ENCODE data around the gene DNAJC3. TPM values are rescaled to one million over a fixed set of nuclear protein-coding genes. Genes with fewer than 3 reads are reported as not detected.

Gene DNAJC3
- total and polyA plus RNA-seq, 2 experiments from 2014 or later = 19.5 to 27.5 TPM

DNA sequence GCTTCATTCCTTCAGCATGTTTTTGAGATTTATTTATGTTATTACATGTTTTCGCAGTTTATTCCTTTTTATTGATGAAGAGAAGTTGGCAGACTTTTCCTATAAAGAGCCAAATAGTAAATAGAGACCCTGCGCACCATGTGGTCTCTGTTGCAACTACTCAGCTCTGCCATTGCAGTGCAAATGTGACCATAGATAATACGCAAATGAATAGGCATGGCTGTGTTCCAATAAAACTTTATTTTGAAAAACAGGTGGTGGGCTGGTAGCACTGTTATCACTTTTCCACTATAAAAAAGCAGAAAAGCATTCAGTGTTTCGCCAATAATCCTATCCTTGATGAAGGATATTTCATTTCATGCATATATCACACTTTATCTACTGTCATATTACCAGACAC is 95.0 kb downstream of the DNAJC3 start:
- no peak for ATAC-seq
- Histone ChIP-seq H3K36me3 (ENCODE audit: insufficient read depth) (no peaks in the 10 kb centered on the region), H3F3A (replicated peaks; ENCODE audit: low read depth) (no peaks in the 10 kb centered on the region), H3K4me2 (no peak overlapping the region), H3K79me2 (replicated peaks; ENCODE audit: insufficient read depth) (no peaks in the 10 kb centered on the region), H3K9me2 (ENCODE audit: insufficient read depth) (no peaks in the 10 kb centered on the region), H3K4me3 (no peak overlapping the region), H4K20me1 (replicated peaks; ENCODE audit: insufficient read depth) (0 out of 2 replicates have a peak, but pooled peaks cover 4% of the 10 kb centered on the region), H3K4me1 (ENCODE audit: insufficient read depth) (no peaks in the 10 kb centered on the region), H3K27ac (ENCODE audit: low read depth) (no peak overlapping the region), H2AFZ (no peak overlapping the region), H3K27me3 (ENCODE audit: insufficient read depth) (no peaks in the 10 kb centered on the region)
- no peak overlapping the region for H3K4me3 Mint-ChIP-seq
- H3K27me3 Mint-ChIP-seq (ENCODE audit: insufficient read depth, low read depth, poor library complexity) = no peaks in the 10 kb centered on the region
- H3K27ac Mint-ChIP-seq = no peak overlapping the region
- no peaks in the 10 kb centered on the region for H3K4me1 Mint-ChIP-seq
- no peaks in the 10 kb centered on the region for H3K9me3 Mint-ChIP-seq
- TF ChIP-seq ETS1 (IDR thresholded peaks at IDR 0.05) = no peak
- TF ChIP-seq STAT1 (IDR thresholded peaks at IDR 0.05; ENCODE audit: unreplicated experiment) = no peak
- no peak for TF ChIP-seq ZNF462 (CRISPR knock-in tag; IDR thresholded peaks at IDR 0.05)
- TF ChIP-seq JUNB (IDR thresholded peaks at IDR 0.05; ENCODE audit: unreplicated experiment) = no peak
- TF ChIP-seq EZH2phosphoT487 (IDR thresholded peaks at IDR 0.05; ENCODE audit: unreplicated experiment) = no peak
- no peak for TF ChIP-seq NANOG (IDR thresholded peaks at IDR 0.05; ENCODE audit: borderline replicate concordance)
- no peak for TF ChIP-seq ZNF331 (CRISPR knock-in tag; IDR thresholded peaks at IDR 0.05; ENCODE audit: low read depth)
- TF ChIP-seq CREB1 (CRISPR knock-in tag; IDR thresholded peaks at IDR 0.05; ENCODE audit: low read depth) = no peak
- no peak for TF ChIP-seq REST (IDR thresholded peaks at IDR 0.05; ENCODE audit: unreplicated experiment)
- no peak for TF ChIP-seq POLR2AphosphoS5 (IDR thresholded peaks at IDR 0.05; ENCODE audit: low read depth)
- no peak for TF ChIP-seq CTCF (conservative IDR thresholded peaks at IDR 0.05; ENCODE audit: low read depth in 2 of 2)
- no peak for TF ChIP-seq EZH2 (IDR thresholded peaks at IDR 0.05; ENCODE audit: low read depth, unreplicated experiment)
- no peak for TF ChIP-seq ZNF114 (CRISPR knock-in tag; IDR thresholded peaks at IDR 0.05)
- no peaks in the 10 kb centered on the region for H3K36me3 Mint-ChIP-seq (ENCODE audit: low read depth)
- DNase-seq (ENCODE audit: low spot score) = no peak

Data from GM23338 (cell line).